IMR-90 (cell line): ENCODE results near the gene SYNGR4. TPM values are rescaled to one million over a fixed set of nuclear protein-coding genes. Genes with fewer than 3 reads are reported as not detected.

Source experiments
- ATAC-seq: fragments of 200-7000 bp; cut with Tn5 transposase; 2 replicates; pipeline ENCODE4 v1.9.1; 2020; ENCODE audit warnings: low read depth, mild to moderate bottlenecking, moderate library complexity
- BruUV-seq: library from RNA; stranded (reverse); fragments of 400-500 nt; replicated peaks from 2 replicates; lab custom pipeline; 2021; lab: Mats Ljungman, UMichigan
- CTCF ChIA-PET: fragments of 300-600 bp; formaldehyde crosslinking; extraction: SDS; loops from one replicate; lab custom pipeline; 2021; ENCODE audit warnings: antibody characterized with exemption; lab: Yijun Ruan, JAX
- POLR2A ChIA-PET: fragments of 300-600 bp; sonication (Branson Sonifier 250); formaldehyde crosslinking; loops from one replicate; lab custom pipeline; 2022; ENCODE audit warnings: antibody characterized with exemption; ENCODE audit not compliant: unreplicated experiment; lab: Charles Lee
- DNase-seq: peaks from one replicate; pipeline ENCODE4 v3.0.0; 2013
- H2AFZ ChIP-seq: replicated peaks from 2 replicates; pipeline ENCODE3; 2013; ENCODE audit warnings: low read length, mild to moderate bottlenecking; ENCODE audit not compliant: poor library complexity
- H2AK5ac ChIP-seq: 2 replicates; pipeline ENCODE4 v1.6.1; 2013; ENCODE audit warnings: low read depth, low read length, inconsistent platforms
- H2AK9ac ChIP-seq: replicated peaks from 2 replicates; pipeline ENCODE3; 2013; ENCODE audit warnings: mild to moderate bottlenecking, low read depth, low read length, moderate library complexity; ENCODE audit not compliant: poor library complexity
- H2BK120ac ChIP-seq: 2 replicates; pipeline ENCODE4 v1.6.1; 2013; ENCODE audit warnings: low read depth, low read length, inconsistent platforms
- H2BK15ac ChIP-seq: 3 replicates; pipeline ENCODE4 v1.6.1; 2013; ENCODE audit warnings: low read depth, low read length, inconsistent platforms
- H2BK20ac ChIP-seq: 2 replicates; pipeline ENCODE4 v1.6.1; 2013; ENCODE audit warnings: low read depth, mild to moderate bottlenecking, inconsistent platforms, low read length, moderate library complexity
- H2BK5ac ChIP-seq: 2 replicates; pipeline ENCODE4 v1.6.1; 2013; ENCODE audit warnings: mild to moderate bottlenecking, low read depth, low read length, inconsistent platforms; ENCODE audit not compliant: poor library complexity, severe bottlenecking
- H3K14ac ChIP-seq: replicated peaks from 2 replicates; pipeline ENCODE4 v1.6.1; 2013; ENCODE audit warnings: low read depth, low read length, inconsistent platforms
- H3K18ac ChIP-seq: 2 replicates; pipeline ENCODE4 v1.6.1; 2013; ENCODE audit warnings: low read depth, low read length, control low read depth
- H3K23ac ChIP-seq: 2 replicates; pipeline ENCODE4 v1.6.1; 2013; ENCODE audit warnings: low read depth, low read length, inconsistent platforms
- H3K27ac ChIP-seq: 2 replicates; pipeline ENCODE4 v1.5.1; 2013; ENCODE audit warnings: mild to moderate bottlenecking, control low read depth, low read length; ENCODE audit not compliant: insufficient read depth
- H3K27me3 ChIP-seq: 2 replicates; pipeline ENCODE4 v1.6.1; 2013; ENCODE audit warnings: low read length; ENCODE audit not compliant: control insufficient read depth, insufficient read depth
- H3K36me3 ChIP-seq: 2 replicates; pipeline ENCODE4 v1.6.1; 2013; ENCODE audit warnings: low read length, mixed read lengths; ENCODE audit not compliant: control insufficient read depth, insufficient read depth
- H3K4ac ChIP-seq: 2 replicates; pipeline ENCODE4 v1.6.1; 2013; ENCODE audit warnings: low read depth, low read length, inconsistent platforms
- H3K4me1 ChIP-seq: 2 replicates; pipeline ENCODE4 v1.6.1; 2013; ENCODE audit warnings: low read length, mixed read lengths; ENCODE audit not compliant: control insufficient read depth, insufficient read depth
- H3K4me2 ChIP-seq: 2 replicates; pipeline ENCODE4 v1.6.1; 2013; ENCODE audit warnings: low read depth, mild to moderate bottlenecking, control low read depth, low read length, moderate library complexity
- H3K4me3 ChIP-seq: 2 replicates; pipeline ENCODE4 v1.5.1; 2013; ENCODE audit warnings: low read depth, mild to moderate bottlenecking, control low read depth, low read length, moderate library complexity; ENCODE audit not compliant: insufficient read depth
- H3K56ac ChIP-seq: 2 replicates; pipeline ENCODE4 v1.6.1; 2013; ENCODE audit warnings: low read length, inconsistent platforms; ENCODE audit not compliant: insufficient read depth; ENCODE audit errors: extremely low read depth
- H3K79me1 ChIP-seq, 2 experiments: 2 replicates each; pipeline ENCODE4 v1.6.1; 2013; ENCODE audit warnings: low read length in 2 of 2, inconsistent platforms in 1 of 2, low read depth in 1 of 2
- H3K9ac ChIP-seq: 2 replicates; pipeline ENCODE4 v1.6.1; 2013; ENCODE audit warnings: low read depth, low read length, control low read depth
- H3K9me1 ChIP-seq: 2 replicates; pipeline ENCODE4 v1.6.1; 2013; ENCODE audit warnings: low read length, inconsistent platforms; ENCODE audit not compliant: insufficient read depth
- H3K9me3 ChIP-seq: 2 replicates; pipeline ENCODE4 v1.6.1; 2013; ENCODE audit warnings: low read length; ENCODE audit not compliant: control insufficient read depth, insufficient read depth
- H4K20me1 ChIP-seq: 2 replicates; pipeline ENCODE4 v1.6.1; 2013; ENCODE audit warnings: low read length, inconsistent platforms; ENCODE audit not compliant: insufficient read depth
- H4K5ac ChIP-seq: 2 replicates; pipeline ENCODE4 v1.6.1; 2013; ENCODE audit warnings: mild to moderate bottlenecking, low read depth, low read length, control low read depth
- H4K8ac ChIP-seq, 2 experiments: 2 replicates each; pipeline ENCODE4 v1.6.1; 2013; ENCODE audit warnings: low read depth in 2 of 2, low read length in 2 of 2, control low read depth in 1 of 2, inconsistent platforms in 1 of 2
- H4K91ac ChIP-seq: 2 replicates; pipeline ENCODE4 v1.6.1; 2013; ENCODE audit warnings: low read depth, low read length, inconsistent platforms; ENCODE audit not compliant: insufficient read depth
- BHLHE40 ChIP-seq: fragments of 150-350 bp; IDR thresholded peaks from 2 replicates; pipeline ENCODE4 v1.6.1; 2016; ENCODE audit warnings: mild to moderate bottlenecking, low read depth, low read length
- CEBPB ChIP-seq: IDR thresholded peaks from 2 replicates; pipeline ENCODE4 v1.6.1; 2012; ENCODE audit warnings: low read depth, low read length, improper control_type of control experiment
- CHD1 ChIP-seq: IDR thresholded peaks from 2 replicates; pipeline ENCODE4 v1.6.1; 2012; ENCODE audit warnings: low read depth, low read length, improper control_type of control experiment
- FOS ChIP-seq: fragments of 150-350 bp; IDR thresholded peaks from 2 replicates; pipeline ENCODE4 v1.6.1; 2016; ENCODE audit warnings: low read depth, low read length
- MAFK ChIP-seq: IDR thresholded peaks from 2 replicates; pipeline ENCODE4 v1.6.1; 2012; ENCODE audit warnings: low read depth, low read length, improper control_type of control experiment
- MAZ ChIP-seq: IDR thresholded peaks from 2 replicates; pipeline ENCODE4 v1.6.1; 2012; ENCODE audit warnings: low read depth, mild to moderate bottlenecking, low read length, improper control_type of control experiment, moderate library complexity, borderline replicate concordance
- MXI1 ChIP-seq: IDR thresholded peaks from 2 replicates; pipeline ENCODE4 v1.6.1; 2012; ENCODE audit warnings: low read depth, mild to moderate bottlenecking, low read length, moderate library complexity, borderline replicate concordance
- NFE2L2 ChIP-seq: fragments of 150-350 bp; IDR thresholded peaks from 2 replicates; pipeline ENCODE4 v1.6.1; 2016; ENCODE audit warnings: low read depth, mild to moderate bottlenecking, low read length
- RAD21 ChIP-seq: IDR thresholded peaks from 2 replicates; pipeline ENCODE4 v1.6.1; 2012; ENCODE audit warnings: low read length, improper control_type of control experiment
- RCOR1 ChIP-seq: IDR thresholded peaks from 2 replicates; pipeline ENCODE4 v1.6.1; 2012; ENCODE audit warnings: mild to moderate bottlenecking, low read length, improper control_type of control experiment; ENCODE audit not compliant: insufficient replicate concordance
- RFX5 ChIP-seq: IDR thresholded peaks from 2 replicates; pipeline ENCODE4 v1.8.0; 2012; ENCODE audit warnings: low read depth, mild to moderate bottlenecking, low read length, moderate library complexity
- SMC3 ChIP-seq: fragments of 150-350 bp; IDR thresholded peaks from 2 replicates; pipeline ENCODE4 v1.6.1; 2016; ENCODE audit warnings: low read depth, mild to moderate bottlenecking, antibody characterized with exemption, low read length, moderate library complexity
- USF2 ChIP-seq: fragments of 150-350 bp; IDR thresholded peaks from 2 replicates; pipeline ENCODE4 v1.6.1; 2017; ENCODE audit warnings: mild to moderate bottlenecking, antibody characterized with exemption, low read length, low read depth
- WGBS, 2 experiments: methylation state at CpG; one replicate each; pipeline versions ENCODE4 v1.1.5 to v1.1.7; 2013; ENCODE audit warnings: missing lambda C conversion rate in 2 of 2; ENCODE audit not compliant: insufficient read length in 1 of 2; ENCODE audit errors: extremely low coverage in 2 of 2; 5-methylcytosine and 5-hydroxymethylcytosine counted together
- dilution Hi-C: fragments of 300-500 bp; cut with HindIII; formaldehyde crosslinking; loops from one replicate; pipeline ENCODE4 v1.14.3; 2018; ENCODE audit warnings: low sequenced_read_pairs; ENCODE audit not compliant: unreplicated experiment
- in situ Hi-C: fragments of 300-500 bp; cut with MboI; formaldehyde crosslinking; loops from 3 replicates; pipeline ENCODE4 v1.14.3; 2019; ENCODE audit warnings: low sequenced_read_pairs, inconsistent platforms, mixed read lengths
- intact Hi-C: fragments of 100-400 bp; cut with micrococcal nuclease; formaldehyde crosslinking; loops from 2 replicates; pipeline ENCODE4 v1.10.0; 2022
- polyA plus RNA-seq, 3 experiments: library from polyadenylated mRNA; depleted of rRNA; stranded (reverse); fragments of >200 nt; gene quantifications; 2 replicates each; pipeline ENCODE4 v1.2.3, GENCODE V29; 2012; ENCODE audit warnings: low replicate concordance in 1 of 3
- total RNA-seq: library from RNA; depleted of rRNA; stranded (reverse); fragments of >200 nt; gene quantifications from 2 replicates; pipeline ENCODE4 v1.2.3, GENCODE V29; 2012
- TF ChIP-seq, protein P1 (sequence below): fragments of 150-350 bp; IDR thresholded peaks from 2 replicates; pipeline ENCODE4 v1.6.1; 2016; ENCODE audit warnings: low read depth, mild to moderate bottlenecking, low read length, moderate library complexity, borderline replicate concordance

The SYNGR4 gene
- total and polyA plus RNA-seq, 2 of the 4 experiments (the other 2 are of a cell fraction): not detected

DNA sequence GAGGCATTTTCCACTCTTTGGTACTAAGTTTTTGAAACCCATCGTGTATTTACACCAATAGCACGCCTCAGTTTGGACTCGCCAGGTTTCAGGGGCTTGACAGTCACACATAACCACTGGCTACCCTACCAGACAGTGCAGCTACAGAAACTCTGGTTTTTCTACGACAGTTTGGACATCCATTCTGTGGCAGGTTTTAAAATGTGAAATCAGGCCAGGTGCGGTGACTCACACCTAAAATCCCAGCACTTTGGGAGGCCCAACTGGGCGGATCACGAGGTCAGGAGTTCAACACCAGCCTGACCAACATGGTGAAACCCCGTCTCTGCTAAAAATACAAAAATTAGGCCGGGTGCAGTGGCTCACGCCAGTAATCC lies 14.0 kb downstream of the SYNGR4 start:
- Histone ChIP-seq H2BK5ac (no peak overlapping the region), H3K23ac (no peak overlapping the region), H3K14ac (no peak overlapping the region), H3K9me1 (no peaks in the 10 kb centered on the region), H3K27me3 (peaks cover 2% of the 10 kb centered on the region; the same call in 1 of the 2 replicates), H3K56ac (no peak overlapping the region), H3K79me1 (peaks cover 0 to 6% of the 10 kb centered on the region in 2 experiments; a peak in 1 of 4 replicates), H3K9me3 (no peaks in the 10 kb centered on the region), H2BK15ac (no peak overlapping the region), H2BK20ac (no peak overlapping the region), H2AK5ac (no peak overlapping the region), H3K4me3 (no peak overlapping the region), H3K4ac (no peak overlapping the region), H4K5ac (no peak overlapping the region), H4K91ac (no peak overlapping the region), H3K18ac (no peak overlapping the region), H4K8ac (no peak overlapping the region), H3K9ac (no peak overlapping the region), H4K20me1 (no peaks in the 10 kb centered on the region), H2BK120ac (no peak overlapping the region), H3K36me3 (peaks cover 20% of the 10 kb centered on the region), H3K4me1 (no peaks in the 10 kb centered on the region), H2AK9ac (no peak overlapping the region), H3K27ac (no peak overlapping the region), H3K4me2 (no peak overlapping the region), H2AFZ (no peak overlapping the region)
- no peak for TF ChIP-seq RFX5
- TF ChIP-seq, protein P1, sequence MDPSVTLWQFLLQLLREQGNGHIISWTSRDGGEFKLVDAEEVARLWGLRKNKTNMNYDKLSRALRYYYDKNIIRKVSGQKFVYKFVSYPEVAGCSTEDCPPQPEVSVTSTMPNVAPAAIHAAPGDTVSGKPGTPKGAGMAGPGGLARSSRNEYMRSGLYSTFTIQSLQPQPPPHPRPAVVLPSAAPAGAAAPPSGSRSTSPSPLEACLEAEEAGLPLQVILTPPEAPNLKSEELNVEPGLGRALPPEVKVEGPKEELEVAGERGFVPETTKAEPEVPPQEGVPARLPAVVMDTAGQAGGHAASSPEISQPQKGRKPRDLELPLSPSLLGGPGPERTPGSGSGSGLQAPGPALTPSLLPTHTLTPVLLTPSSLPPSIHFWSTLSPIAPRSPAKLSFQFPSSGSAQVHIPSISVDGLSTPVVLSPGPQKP: no peak
- no peak for TF ChIP-seq SMC3
- no peak for TF ChIP-seq MAFK
- no peak for TF ChIP-seq RCOR1
- no peak for TF ChIP-seq FOS
- TF ChIP-seq MAZ: no peak
- TF ChIP-seq USF2: no peak
- no peak for TF ChIP-seq MXI1
- no peak for TF ChIP-seq CHD1
- TF ChIP-seq RAD21: no peak
- no peak for TF ChIP-seq CEBPB
- no peak for TF ChIP-seq BHLHE40
- TF ChIP-seq NFE2L2: no peak
- ChIA-PET POLR2A (no interaction called here), CTCF (no interaction called here)
- dilution Hi-C loops: no loop called here
- no TSS peak for BruUV-seq
- ATAC-seq (no peak), DNase-seq (no peak)
- intact Hi-C loops: no loop called here
- WGBS, 2 experiments: 100% methylated on average over 1 of the region's 10 CpGs; no CpG with 5 or more reads in 1 of the 2 experiments
- in situ Hi-C loops: no loop called here
